Stomach smooth muscle (tissue), 2 donors: ENCODE results near the gene NUP214.
A peak's percentile ranks its signal among the peaks of the same experiment; 100 is the strongest.
"Not testable (repeated sequence)": the region's sequence is repeated elsewhere in the genome, so short reads cannot be mapped to it uniquely, and the experiment has no call there.

Experiments used
- H3K27ac ChIP-seq: one replicate; pipeline ENCODE4 v1.7.0; 2013; ENCODE audit warnings: mild to moderate bottlenecking, low read length, inconsistent platforms
- H3K27me3 ChIP-seq, 2 donors: one replicate each; pipeline ENCODE4 v1.7.0; 2013; ENCODE audit warnings: low read length in 2 of 2; ENCODE audit not compliant: insufficient read depth in 2 of 2, control insufficient read depth in 1 of 2
- H3K36me3 ChIP-seq, 2 donors: one replicate each; pipeline ENCODE4 v1.7.0; 2013; ENCODE audit warnings: low read length in 2 of 2; ENCODE audit not compliant: control insufficient read depth in 2 of 2, insufficient read depth in 2 of 2
- H3K4me1 ChIP-seq: one replicate; pipeline ENCODE4 v1.7.0; 2013; ENCODE audit warnings: low read length; ENCODE audit not compliant: control insufficient read depth, insufficient read depth
- H3K4me3 ChIP-seq, 2 donors: one replicate each; pipeline ENCODE4 v1.7.0; 2013; ENCODE audit warnings: low read length in 2 of 2
- H3K9ac ChIP-seq, 2 donors: one replicate each; pipeline ENCODE4 v1.7.0; 2013; ENCODE audit warnings: low read length in 2 of 2, mild to moderate bottlenecking in 1 of 2
- H3K9me3 ChIP-seq, 2 donors: one replicate each; pipeline ENCODE4 v1.7.0; 2013; ENCODE audit warnings: low read length in 2 of 2; ENCODE audit not compliant: control insufficient read depth in 2 of 2
- donor health status: healthy.
- donor health status: Pancreatic carcinoma.

The NUP214 gene

DNA sequence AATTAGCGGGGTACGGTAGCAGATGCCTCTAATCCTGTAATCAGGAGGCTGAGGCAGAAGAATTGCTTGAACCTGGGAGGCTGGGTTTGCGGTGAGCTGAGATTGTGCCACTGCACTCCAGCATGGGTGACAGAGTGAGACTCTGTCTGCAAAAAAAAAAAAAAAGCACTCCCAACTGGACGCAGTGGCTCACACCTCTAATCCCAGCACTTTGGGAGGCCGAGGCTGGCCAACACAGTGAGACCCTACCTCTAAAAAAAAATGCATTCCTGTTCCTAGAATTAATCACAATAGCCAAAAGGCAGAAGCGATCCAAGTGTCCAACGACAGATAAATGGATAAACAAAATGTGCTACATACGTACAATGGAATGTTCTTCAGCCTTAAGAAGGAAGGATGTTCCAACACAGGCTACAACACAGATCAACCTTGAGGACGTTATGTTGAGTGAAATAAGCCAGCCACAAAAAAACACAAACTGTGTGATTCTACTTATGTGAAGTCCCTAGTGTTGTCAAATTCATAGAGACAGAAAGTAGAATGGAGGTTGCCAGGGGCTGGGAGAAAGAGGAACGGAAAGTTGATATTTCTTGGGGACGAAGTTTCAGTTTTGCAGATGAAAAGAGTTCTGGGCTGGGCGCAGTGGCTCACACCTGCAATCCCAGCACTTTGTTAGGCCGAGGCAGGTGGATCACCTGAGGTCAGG, 137.1 kb downstream of the NUP214 start:
- Histone ChIP-seq H3K27me3 (peaks cover 0 to 2% of the 10 kb centered on the region in 2 donors), H3K9ac (no peak overlapping the region), H3K27ac (no peak overlapping the region), H3K9me3 (no peaks in the 10 kb centered on the region), H3K4me1 (peaks cover 3% of the 10 kb centered on the region), H3K4me3 (no peak overlapping the region), H3K36me3 (no peaks in the 10 kb centered on the region)

DNA sequence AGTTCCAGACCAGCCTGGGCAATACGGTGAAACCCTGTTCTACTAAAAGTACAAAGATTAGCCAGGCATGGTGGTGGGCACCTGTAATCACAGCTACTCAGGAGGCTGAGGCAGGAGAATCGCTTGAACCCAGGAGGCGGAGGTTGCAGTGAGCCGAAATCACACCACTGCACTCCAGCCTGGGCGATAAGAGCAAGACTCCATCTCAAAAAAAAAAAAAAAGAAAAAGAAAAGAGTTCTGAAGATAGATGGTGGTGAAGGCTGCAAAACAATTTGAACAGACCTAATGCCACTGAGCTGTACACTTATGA, 137.6 kb downstream of the NUP214 start:
- not testable (repeated sequence) for H3K9me3 ChIP-seq, H3K4me3 ChIP-seq, H3K27ac ChIP-seq, H3K27me3 ChIP-seq, H3K4me1 ChIP-seq, H3K9ac ChIP-seq, H3K36me3 ChIP-seq

DNA sequence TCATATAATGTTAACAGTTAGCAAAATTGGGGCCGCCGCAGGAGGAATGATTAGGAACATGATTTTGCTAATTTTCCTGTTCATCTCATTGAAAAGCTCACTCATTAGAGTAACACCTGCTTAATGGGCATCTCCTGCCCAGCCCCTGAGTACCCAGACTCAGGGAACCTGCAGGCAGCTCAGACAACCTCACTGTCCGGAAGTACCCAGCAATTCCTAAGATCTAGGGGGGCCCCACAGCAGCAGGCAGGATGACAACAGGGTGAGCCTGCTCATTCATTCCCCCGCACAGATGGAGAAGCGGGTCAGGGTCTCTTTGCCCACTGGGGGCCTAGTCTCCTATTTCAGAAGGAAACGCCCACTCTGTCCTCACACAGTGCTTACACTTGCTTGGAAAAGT, 138.3 kb downstream of the NUP214 start:
- Histone ChIP-seq H3K4me1 (peaks cover 3% of the 10 kb centered on the region), H3K36me3 (no peaks in the 10 kb centered on the region), H3K9ac (no peak overlapping the region), H3K9me3 (no peaks in the 10 kb centered on the region), H3K4me3 (no peak overlapping the region), H3K27ac (no peak overlapping the region), H3K27me3 (peaks cover 0 to 2% of the 10 kb centered on the region in 2 donors)

DNA sequence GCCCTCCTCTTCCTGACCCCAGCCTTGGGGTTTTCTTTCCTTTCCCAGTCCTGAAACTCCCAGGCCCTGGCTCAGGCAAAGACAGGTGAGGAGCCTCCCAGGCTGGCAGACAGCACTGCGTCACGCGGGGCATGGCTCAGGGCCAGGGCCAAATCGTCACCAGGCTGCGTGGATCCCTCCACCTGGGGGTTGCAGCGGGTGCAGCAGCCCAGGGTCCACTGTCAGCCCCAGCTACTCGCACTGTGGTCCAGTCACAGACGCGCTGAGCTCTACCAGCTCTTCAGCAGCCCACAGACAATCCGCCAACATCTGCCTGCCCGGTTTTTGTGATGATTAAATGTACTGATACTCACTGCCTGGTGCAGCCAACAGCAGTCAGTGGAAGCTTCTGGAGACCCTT, 138.8 kb downstream of the NUP214 start:
- peaks cover 0 to 2% of the 10 kb centered on the region in 2 donors for H3K27me3 ChIP-seq
- H3K4me1 ChIP-seq = peaks cover 3% of the 10 kb centered on the region
- no peak overlapping the region for H3K9ac ChIP-seq
- H3K9me3 ChIP-seq = no peaks in the 10 kb centered on the region
- H3K27ac ChIP-seq = no peak overlapping the region
- no peaks in the 10 kb centered on the region for H3K36me3 ChIP-seq
- H3K4me3 ChIP-seq = no peak overlapping the region

DNA sequence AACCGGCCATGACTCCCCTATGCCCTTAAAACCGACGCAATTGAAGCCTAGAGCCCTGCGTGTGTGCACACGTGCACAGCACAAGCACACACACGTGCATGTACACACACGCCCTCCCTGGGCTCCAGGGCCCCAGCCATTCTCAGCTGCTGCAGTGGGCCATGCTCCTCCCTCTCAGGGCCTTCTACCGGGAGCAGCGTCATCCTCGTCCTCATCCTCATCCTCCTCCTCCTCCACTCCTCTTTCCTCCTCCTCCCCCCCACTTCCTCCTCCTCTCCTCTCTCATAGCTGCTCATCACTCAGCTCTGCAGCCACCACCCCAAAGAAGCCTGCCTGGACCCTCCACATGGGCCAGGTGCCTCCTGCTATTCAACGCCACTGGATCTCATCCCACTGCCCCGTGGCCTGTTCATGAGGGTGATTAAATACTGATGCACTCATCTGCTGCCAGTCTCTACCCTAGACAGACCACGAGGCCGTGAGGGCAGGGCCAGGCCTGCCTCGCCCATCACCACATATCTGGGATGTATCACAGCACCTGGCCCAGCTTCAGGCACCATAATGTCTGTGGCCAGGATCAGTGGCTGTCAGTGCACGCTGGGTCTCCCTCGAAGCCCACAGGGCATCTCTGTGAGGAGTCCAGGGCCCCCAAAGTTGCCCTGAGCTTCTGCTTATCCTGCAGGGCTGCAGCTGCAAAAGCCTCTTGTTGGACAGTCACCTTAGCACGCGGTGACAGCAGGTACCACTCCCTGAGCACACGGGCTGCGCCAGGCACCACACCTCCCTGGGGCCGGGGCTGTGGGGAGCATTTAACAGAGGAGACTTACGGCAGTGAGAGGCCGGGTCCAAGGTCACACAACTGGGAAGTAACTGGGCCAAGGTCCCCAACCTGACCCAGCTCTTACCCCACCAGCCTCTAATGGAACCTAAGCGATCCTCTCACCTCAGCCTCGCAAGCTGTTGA, 141.2 kb downstream of the NUP214 start:
- Histone ChIP-seq H3K36me3 (no peaks in the 10 kb centered on the region), H3K27me3 (peaks cover 0 to 2% of the 10 kb centered on the region in 2 donors), H3K27ac (no peak overlapping the region), H3K4me1 (peaks cover 3% of the 10 kb centered on the region), H3K9ac (no peak overlapping the region), H3K9me3 (no peaks in the 10 kb centered on the region), H3K4me3 (no peak overlapping the region)

DNA sequence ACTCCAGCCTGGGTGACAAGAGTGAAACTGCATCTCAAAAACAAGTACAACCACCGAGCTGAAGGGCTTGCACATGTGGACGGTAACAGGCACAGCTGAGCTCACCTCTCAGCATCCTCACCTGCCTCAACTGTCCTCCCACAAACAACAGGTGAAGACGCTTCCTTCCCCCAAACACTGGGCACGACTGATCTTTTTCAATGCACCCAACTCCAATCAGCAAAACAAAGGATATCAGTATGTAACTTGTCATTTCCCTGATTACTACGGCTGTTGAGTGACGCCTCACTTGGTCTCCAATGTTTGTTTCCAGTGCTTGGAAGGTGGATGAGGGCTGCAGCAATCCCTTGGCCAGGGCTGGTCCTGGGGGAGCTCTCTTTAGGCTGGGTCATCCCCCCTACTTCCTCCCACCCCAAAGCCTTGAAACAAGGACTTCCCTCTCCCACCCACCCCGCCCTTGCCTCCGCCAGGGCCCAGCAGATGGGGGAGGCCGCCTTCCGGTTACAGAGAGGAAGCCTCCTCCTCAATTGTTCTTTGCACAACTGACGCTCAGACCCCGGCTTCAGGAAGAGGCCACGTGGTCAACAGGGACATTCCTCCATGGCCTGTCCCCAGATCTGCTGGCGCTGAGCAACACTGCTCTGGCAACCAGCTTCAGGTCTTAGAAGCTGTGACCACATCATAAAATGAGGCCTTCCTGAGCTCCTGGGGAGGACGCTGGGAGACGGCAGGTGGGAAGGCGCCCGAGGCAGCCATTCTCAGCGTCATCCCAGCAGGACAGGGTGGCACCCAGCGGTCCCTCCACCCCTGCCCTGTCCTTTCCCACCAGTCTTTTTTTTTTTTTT, 145.0 kb downstream of the NUP214 start:
- Histone ChIP-seq H3K27ac (no peak overlapping the region), H3K27me3 (peaks cover 13 to 22% of the 10 kb centered on the region in 2 donors), H3K4me3 (no peak overlapping the region), H3K9ac (no peak overlapping the region), H3K4me1 (peaks cover 5% of the 10 kb centered on the region), H3K36me3 (no peaks in the 10 kb centered on the region), H3K9me3 (no peaks in the 10 kb centered on the region)

DNA sequence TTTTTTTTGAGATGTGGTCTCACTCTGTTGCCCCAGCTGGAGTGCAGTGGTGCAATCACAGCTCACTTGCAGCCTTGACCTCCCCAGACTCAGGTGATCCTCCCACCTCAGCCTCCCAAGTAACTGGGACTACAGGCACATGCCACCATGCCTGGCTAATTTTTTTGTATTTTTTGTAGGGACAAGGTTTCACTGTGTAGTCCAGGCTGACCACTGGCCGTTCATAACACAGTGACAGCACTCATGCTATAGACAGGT, 145.6 kb downstream of the NUP214 start:
- H3K27me3 ChIP-seq = peaks cover 16 to 27% of the 10 kb centered on the region in 2 donors
- H3K9ac ChIP-seq, H3K9me3 ChIP-seq, H3K4me3 ChIP-seq, H3K27ac ChIP-seq, H3K4me1 ChIP-seq, H3K36me3 ChIP-seq: not testable (repeated sequence)

DNA sequence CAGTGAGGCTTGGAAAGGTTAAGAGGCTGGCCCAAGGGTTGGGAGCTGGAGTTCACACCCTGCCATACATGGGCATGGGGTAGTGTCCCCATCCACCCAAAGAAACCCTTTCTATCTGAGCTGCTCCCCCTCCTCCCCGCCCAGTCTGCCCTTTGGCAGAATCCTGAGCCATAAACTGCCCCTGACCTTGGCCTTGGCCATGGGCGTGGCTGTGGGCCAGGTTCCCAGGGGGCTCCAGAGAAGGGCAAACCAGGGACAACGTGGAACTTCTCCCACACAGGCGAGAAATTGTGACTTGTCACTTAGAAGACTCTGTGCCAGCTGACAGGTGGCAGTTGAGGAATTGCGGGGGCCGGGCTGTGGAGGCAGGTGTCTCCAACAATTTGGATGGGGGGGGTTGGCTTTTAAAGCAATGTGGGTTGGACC, 146.1 kb downstream of the NUP214 start:
- Histone ChIP-seq H3K27me3 (peaks cover 22 to 27% of the 10 kb centered on the region in 2 donors), H3K9ac (no peak overlapping the region), H3K4me1 (peaks cover 5% of the 10 kb centered on the region), H3K27ac (peak overlapping the region; percentile 31), H3K9me3 (no peaks in the 10 kb centered on the region), H3K4me3 (no peak overlapping the region), H3K36me3 (no peaks in the 10 kb centered on the region)

DNA sequence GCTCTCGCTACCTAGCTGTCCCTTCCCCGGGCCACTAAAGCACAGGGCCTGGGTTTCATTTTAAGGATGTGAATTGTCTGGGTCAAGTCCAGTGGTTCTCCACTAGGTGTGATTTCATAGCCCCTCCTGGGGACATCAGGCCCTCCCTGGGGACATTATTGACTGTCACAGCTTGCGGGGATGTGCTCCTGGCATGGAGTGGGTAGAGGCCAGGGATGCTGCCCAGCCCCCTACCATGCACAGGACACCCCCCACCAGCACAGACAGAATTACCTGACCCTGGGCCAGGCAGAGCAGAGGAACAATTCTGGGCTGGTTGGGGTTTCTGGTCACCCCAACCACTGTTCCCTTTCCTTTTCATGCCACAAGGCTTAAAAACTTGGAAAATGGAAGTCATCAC, 146.8 kb downstream of the NUP214 start:
- no peak overlapping the region for H3K9ac ChIP-seq
- no peak overlapping the region for H3K27ac ChIP-seq
- H3K9me3 ChIP-seq = no peaks in the 10 kb centered on the region
- H3K4me1 ChIP-seq = peaks cover 6% of the 10 kb centered on the region
- H3K36me3 ChIP-seq = no peaks in the 10 kb centered on the region
- H3K27me3 ChIP-seq = peaks cover 24 to 26% of the 10 kb centered on the region in 2 donors
- no peak overlapping the region for H3K4me3 ChIP-seq

DNA sequence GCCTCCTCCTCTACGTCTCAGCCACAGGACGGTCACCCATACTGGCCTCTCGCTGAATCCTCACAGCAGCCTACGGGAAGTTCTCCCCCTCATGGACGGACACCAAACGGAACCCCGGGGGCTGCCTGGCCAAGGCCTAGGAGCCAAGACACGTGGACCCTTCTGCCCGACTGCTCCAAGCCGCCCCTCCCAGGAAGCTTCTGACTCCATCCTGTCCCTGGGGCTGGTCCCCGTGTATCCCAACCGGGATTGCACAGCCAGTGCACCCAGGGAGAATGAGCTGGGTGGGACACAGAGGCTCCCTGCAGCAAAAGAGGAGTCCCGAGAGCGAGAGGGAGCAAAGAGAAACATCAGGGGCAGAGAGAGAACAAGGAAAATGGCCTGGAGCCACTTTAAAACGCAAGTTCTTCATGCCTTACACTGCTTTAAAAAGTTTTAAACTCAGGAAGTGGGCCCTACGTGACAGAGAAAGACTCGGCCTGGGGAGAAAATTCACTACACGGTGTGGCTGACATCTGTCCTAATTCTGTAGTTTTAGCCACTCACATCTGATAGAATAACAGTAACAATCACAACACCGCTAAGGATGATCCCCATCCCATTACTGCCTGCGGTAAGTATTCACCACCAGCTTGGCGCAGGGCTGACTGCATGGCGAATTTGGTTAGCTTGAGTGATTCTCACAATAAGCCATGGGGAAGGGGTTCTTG, 147.9 kb downstream of the NUP214 start:
- peak overlapping the region in 1 of 2 donors; percentile 29 for H3K4me3 ChIP-seq
- peaks cover 26% of the 10 kb centered on the region in 2 donors for H3K27me3 ChIP-seq
- H3K4me1 ChIP-seq = peaks cover 11% of the 10 kb centered on the region
- H3K9ac ChIP-seq = peak overlapping the region in 1 of 2 donors; percentile 3
- H3K9me3 ChIP-seq = no peaks in the 10 kb centered on the region
- H3K27ac ChIP-seq = no peak overlapping the region
- H3K36me3 ChIP-seq = no peaks in the 10 kb centered on the region
